GM19351 (cell line): Measurements from ENCODE around the gene MARF1.
"Not testable (repeated sequence)": the region's sequence is repeated elsewhere in the genome, so short reads cannot be mapped to it uniquely, and the experiment has no call there.

Experiments
- ATAC-seq: cut with Tn5 transposase; IDR thresholded peaks from one replicate; pipeline ENCODE4 v1.9.1; 2021; ENCODE audit warnings: mild to moderate bottlenecking, moderate library complexity; ENCODE audit not compliant: unreplicated experiment

MARF1 gene

DNA sequence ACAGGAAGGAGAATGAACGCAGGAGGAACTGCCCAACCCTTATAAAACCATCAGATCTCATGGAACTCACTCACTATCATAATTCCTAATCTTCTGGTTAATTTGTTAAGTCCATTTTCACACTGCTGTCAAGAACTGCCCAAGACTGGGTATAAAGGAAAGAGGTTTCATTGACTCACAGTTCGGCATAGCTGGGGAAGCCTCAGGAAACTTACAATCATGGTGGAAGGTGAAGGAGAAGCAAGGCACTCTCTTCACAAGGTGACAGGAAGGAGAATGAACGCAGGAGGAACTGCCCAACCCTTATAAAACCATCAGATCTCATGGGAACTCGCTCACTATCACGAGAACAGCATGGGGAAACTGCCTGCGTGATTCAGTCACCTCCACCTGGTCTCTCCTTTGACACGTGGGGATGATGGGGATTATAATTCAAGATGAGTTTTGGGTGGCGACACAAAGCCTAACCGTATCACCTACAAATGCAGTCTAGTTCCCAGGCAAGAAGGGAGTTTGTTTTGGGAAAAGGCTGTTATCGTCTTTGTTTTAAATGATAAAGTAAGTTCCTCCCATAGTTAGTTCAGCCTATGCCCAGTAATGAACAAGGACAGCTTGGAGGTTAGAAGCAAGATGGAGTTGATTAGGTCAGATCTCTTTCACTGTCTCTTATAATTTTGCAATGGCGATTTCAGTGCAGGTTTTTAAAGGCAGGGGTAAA lies 68.9 kb downstream of the MARF1 start:
- ATAC-seq: not testable (repeated sequence)

GRCh38 chr16:15573274-15573895 lies 69.6 kb downstream of the MARF1 start:
- ATAC-seq: no peak

DNA sequence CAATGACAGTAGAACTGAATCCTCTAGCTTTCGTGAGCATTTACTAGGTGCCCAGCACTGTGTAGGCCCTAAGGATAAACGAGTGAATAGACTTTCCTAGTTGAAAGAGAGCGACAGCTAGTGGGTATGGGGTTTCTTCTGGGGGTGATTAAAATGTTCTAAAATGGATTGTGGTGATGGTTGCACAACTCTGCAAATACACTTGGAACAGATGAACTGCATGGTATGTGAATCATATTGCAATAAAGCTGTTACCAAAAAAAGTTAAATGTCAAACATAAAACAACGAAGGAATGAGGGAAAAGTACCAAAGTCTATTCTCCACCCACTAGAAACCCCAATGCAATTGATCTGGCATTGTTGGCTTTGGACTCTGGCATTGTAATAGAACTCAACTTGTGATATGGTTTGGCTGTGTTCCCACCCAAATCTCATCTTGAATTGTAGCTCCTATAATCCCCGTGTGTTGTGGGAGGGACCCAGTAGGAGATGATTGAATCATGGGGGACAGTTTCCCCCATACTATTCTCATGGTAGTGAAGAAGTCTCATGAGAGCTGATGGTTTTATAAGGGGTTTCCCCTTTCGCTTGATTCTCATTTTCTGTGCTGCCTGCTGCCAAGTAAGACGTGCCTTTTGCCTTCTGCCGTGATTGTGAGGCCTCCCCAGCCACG lies 70.5 kb downstream of the MARF1 start:
- ATAC-seq: no peak

GRCh38 chr16:15571557-15571956 lies 71.4 kb downstream of the MARF1 start:
- ATAC-seq: no peak

DNA sequence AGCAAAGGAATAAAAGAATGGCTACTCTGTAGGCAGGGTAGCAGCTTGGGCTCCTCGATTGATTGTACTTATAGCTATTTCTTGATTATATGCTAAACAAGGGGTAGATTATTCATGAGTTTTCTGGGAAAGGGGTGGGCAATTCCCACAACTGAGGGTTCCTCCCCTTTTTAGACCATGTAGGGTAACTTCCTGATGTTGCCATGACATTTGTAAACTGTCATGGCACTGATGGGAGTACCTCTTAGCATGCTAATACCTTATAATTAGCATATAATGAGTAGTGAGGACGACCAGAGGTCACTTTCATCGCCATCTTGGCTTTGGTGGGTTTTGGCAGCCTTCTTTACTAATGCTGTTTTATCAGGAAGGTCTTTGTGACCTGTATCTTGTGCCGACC lies 72.3 kb downstream of the MARF1 start:
- not testable (repeated sequence) for ATAC-seq

DNA sequence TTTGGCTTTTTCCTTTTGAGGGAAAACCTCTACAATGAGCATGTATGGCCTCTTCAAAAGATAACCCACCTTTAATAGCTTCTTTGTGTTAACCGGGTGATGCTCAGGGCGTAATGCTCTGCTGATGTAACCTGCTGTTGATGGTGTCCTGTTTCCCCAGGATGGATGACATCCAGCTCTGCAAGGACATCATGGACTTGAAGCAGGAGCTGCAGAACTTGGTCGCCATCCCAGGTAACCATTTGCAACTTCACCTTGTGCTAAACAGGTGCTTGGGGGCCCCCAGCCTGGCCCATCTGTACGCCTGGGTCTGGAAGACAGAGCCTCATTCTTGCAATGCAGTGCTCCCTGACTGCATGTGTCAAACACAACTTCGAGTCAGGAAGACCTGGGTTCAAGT lies 75.1 kb downstream of the MARF1 start:
- no peak for ATAC-seq

DNA sequence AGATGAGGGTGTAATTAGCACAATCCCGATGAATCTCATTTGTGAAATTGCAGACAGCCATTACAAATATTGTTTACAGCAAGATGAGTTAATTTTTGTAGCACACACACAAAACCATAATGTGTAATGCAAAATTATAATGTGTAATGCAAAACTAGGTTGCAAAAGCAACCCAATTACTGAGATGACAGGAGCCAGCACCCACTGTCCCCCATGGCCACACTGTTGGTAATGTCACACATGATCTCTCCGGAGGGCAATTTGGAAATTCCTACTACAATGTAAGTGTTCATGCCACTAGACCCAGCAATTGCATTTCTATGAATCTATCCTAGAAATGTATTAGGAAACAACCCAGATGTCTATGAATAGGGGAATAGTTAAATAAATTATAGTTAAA lies 76.9 kb downstream of the MARF1 start:
- no peak for ATAC-seq

GRCh38 chr16:15564604-15565339 lies 78.2 kb downstream of the MARF1 start:
- ATAC-seq: no peak

GRCh38 chr16:15559176-15559575 lies 83.8 kb downstream of the MARF1 start:
- no peak for ATAC-seq

- no peak for ATAC-seq
These were observed 85.7 kb downstream of the MARF1 start for GRCh38 chr16:15557258-15557657.

DNA sequence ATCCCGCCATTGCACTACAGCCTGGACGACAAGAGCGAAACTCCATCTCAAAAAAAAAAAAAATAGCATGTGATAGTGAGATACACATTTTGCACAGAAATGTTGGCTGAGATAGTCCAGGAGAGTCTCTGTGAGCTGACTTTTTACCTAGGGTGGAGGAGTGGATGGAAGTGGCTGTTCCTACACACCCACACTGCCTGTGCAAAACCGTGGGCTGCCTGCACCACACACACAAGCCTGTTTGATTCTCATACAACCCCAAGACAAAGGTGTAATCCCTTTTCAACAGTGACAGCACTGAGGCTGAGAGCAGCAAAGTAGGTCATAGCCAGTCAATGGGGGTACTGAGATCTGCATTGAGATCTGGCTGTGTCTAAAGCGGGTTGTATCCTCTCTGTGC lies 86.8 kb downstream of the MARF1 start:
- ATAC-seq: no peak

DNA sequence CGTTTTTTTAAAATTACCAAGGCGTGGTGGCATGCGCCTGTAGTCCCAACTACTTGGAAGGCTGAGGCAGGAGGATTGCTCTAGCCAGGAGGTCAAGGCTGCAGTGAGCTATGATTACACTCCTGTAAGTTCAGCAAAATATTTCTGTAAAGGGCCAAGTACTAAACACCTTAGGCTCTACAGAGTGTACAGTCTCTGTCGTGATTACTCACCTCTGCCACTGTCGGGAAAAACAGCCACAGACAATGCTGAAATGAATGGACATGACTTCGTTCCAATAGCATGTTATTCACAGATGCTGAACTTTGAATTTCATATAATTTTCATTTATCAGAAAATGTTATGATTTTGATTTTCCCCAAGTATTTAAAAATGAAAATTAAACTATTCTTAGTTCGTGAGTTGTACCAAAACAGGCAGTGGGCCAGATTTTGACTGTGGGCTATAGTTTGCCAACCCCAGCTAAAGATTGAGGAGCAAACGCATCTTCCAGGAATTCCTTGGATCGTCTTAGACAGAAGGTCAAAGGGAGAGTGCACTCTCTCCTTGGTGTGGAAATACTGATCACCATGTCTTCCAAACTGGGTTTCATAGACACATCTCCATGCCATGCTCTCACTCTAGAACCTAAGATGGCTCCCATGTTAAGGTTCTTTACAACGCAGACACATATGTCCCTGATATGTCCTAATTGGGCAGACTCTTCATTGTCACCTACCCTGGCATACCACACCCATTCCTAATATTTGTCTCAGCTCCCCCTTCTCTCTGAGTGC lies 89.5 kb downstream of the MARF1 start:
- no peak for ATAC-seq

GRCh38 chr16:15552507-15552906 lies 90.4 kb downstream of the MARF1 start:
- ATAC-seq: no peak

DNA sequence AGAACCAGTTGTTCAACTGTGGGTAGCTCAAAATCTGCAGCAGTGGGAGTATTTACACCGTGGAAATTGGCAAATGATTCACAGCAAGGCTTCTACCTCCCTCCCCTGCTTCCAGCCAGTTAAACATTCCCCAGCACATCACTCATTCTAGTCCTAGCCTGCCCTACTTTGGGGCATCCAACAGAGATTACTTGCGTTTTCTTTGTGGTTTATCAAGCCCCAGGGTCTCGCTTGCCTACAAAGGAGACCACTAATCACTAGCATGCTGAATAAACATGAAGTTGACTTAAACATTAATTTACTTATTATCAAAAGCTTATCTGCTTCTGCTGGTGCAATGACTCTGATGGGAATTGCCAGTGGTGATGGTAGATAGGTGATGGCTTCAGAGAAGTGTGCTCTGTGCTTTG lies 94.5 kb downstream of the MARF1 start:
- no peak for ATAC-seq

- no peak for ATAC-seq
These were observed 95.2 kb downstream of the MARF1 start for GRCh38 chr16:15547768-15548096.

- not testable (repeated sequence) for ATAC-seq
These were observed 95.7 kb downstream of the MARF1 start for GRCh38 chr16:15547072-15547767.

DNA sequence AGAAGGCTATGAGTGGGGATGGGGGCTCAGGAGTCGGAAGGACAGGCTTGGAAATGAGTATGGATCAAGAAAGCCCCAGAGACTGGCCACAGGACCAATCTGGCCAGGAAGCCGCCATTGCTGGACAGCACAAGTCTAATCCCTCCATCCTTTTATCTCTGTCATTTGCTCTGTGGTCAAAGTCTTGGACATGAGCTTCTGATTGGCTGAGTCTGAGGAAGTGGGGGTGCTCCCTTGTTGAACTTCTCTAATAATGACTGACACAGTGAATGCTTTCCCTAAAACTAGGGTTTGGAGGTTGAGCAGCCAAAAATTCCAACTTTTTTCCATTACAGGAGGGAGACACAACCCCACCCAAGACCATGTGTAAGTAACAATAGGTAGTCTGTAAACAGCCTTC lies 97.4 kb downstream of the MARF1 start:
- no peak for ATAC-seq

- no peak for ATAC-seq
These were observed 98.5 kb downstream of the MARF1 start for GRCh38 chr16:15544405-15544804.
